Kidney glomerular epithelial cell (primary cell): ENCODE measurements around the gene SRC.

Experiments used
- DNase-seq: peaks from one replicate; lab custom pipeline; 2025; lab: John Stamatoyannopoulos, UW

SRC gene

GRCh38 chr20:37414224-37415035, 68.5 kb downstream of the SRC start:
- DNase-seq = no peak

DNA sequence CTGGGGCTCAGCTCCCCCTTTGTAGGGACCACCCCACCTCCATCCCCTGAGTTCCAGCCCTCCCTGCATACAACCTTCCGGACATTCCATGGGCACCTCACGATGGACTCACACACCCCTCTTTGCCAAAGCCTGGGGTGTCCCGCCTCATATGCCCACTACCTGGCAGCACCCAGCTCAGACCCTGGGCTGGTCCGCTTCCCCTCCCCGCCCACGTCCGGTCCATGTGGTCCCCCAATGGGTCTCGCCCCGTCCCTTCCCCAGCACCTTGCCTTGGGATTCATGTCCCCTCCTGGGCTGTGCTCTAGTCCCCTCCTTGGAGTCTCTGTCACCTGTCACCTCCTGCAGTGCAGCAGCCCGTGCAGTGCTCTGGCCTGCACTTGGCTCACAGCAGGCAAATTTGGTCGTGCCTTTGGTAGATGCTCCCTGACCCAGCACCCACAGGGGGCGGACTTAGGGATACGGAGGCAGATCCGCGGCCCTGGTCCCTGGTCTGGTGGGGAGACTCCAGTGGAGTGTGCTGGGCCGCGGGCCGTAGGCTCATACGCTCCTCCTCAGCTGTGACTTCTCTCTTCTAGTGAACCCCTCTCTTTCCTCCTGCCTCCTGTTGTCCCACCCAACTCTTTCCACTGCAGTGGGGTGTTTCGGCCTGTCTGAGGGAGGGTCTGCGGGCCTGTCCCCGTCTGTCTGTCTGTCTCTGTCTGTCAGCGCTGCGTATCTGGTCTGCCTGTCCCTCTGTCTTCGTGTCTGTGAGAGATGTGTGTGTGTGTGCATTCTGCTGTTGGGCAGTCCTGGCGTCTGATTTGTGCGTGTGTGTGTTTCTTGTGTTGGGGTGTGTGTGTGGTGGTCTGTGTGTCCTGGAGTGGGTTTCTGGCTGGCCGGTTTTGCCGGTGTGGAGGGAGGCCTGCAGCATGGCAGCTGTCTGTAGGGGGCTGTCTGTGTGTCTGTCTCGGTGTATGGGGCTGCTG, 69.5 kb downstream of the SRC start:
- DNase-seq = no peak

- DNase-seq = no peak
Observed at GRCh38 chr20:37416100-37416847, 70.3 kb downstream of the SRC start.

- DNase-seq = no peak
Observed at GRCh38 chr20:37416848-37417616, 71.1 kb downstream of the SRC start.

DNA sequence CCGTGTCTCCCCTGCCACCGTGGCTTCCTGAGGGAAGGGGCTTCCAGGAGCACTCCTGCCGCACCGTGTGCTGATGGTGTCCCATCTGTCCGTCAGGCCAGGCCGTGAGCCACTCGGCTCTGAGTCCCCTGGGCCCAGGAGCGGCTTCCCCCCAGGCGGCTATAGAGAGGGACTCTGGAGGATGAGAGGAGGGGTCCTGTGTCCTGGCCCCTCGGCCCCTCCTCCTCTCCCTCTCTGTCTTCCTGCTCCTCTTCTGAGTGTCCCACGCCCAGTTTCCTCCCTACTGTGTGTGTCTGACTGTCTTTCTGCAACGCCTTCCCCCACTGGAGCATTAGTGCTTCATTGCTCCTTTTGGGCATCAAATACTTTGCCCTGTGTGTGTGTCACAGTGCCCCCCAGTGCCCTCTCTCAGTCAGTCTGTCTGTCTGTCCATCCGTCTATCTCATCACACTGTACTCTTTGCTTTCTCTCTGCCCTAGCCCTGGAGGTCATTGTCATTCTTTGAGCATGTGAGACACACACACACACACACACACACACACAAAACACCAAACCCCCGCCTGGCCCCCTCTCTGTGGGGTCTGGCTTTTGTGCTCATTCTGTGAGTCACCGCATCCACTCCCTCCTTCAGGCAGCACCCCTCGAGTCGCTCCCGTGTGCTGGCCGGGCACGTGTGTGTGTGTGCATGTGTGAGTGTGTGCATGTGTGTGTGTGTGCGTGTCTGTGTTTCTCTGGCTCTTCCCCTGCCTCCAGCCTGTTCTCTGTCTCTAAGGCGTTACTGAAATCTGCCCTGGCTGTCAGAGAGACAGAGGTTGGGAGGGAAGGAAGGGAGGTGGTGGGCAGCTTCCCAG, 71.9 kb downstream of the SRC start:
- no peak for DNase-seq

GRCh38 chr20:37418591-37419109, 72.7 kb downstream of the SRC start:
- DNase-seq = no peak

DNA sequence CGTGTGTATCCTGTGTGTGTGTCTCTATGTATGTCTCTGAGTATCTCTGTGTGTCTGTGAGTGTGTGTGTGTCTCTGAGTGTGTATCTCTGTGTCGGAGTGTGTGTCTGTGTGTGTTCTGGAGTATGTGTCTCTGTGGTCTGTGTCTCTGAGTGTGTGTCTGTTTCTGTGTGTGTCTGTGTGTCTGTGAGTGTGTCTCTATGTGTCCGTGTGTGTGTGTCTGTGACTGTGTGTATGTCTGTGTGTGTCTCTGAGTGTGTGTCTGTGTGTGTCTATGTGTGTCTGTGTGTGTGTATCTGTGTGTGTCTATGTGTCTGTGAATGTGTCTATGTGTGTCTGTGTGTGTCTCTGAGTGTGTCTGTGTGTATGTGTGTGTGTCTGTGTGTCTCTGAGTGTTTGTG, 73.4 kb downstream of the SRC start:
- DNase-seq = no peak

DNA sequence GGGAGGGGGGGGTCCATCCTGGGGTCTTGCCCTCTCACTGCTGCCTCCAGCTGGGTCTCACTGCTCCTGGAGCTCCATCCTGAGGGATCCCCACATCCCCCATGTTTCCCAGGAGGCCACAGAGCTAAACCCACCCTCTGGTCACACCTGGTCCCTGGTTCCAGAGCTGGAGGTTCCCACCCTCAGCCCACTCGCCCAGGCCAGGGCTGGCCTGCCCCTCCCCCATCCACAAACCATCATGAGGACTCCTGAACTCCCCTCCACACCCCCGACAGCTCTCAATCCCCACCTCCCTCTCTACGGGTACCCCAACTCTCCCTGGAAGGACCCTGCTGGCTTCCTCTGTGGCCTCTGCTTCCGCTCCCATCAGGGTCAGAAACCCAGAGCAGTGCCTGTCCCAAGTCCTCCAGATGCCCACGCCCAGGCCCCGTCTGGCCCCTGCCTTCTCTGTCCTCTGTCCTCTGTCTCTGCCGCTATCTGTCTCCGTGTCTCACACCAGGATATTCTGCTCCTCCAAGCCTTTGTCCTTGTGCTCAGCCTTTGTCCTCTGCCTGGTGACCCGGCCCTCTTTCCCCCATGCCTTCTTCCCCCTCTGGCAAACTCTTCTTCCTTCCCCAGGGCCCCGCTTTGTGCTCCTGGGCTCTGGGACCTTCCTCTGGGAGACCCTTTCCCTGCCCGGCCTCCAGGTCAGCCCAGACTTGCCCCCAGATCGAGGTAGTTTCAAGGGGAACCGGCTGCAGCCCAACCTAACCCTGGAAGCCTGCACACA, 74.0 kb downstream of the SRC start:
- no peak for DNase-seq

DNA sequence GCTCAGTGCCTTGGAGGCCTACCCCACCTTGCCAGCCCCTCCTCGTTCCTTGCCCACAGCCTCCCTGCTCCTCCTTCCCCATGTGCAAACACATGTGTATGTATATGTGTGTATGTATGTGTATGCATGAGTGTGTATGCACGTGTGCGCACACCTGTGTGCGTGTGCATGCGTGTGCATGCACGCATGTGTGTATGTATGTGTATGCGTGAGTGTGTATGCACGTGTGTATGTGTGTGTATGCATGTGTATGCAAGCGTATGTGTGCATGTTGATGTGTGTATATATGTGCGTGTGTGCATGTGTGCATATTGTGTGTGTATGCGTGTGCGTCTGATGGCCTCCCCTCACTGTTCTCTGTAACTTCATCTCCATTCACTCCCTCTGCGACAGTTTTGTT, 74.7 kb downstream of the SRC start:
- no peak for DNase-seq

- DNase-seq = no peak
Observed at GRCh38 chr20:37421060-37421905, 75.3 kb downstream of the SRC start.

GRCh38 chr20:37421988-37422387, 76.0 kb downstream of the SRC start:
- DNase-seq = no peak

DNA sequence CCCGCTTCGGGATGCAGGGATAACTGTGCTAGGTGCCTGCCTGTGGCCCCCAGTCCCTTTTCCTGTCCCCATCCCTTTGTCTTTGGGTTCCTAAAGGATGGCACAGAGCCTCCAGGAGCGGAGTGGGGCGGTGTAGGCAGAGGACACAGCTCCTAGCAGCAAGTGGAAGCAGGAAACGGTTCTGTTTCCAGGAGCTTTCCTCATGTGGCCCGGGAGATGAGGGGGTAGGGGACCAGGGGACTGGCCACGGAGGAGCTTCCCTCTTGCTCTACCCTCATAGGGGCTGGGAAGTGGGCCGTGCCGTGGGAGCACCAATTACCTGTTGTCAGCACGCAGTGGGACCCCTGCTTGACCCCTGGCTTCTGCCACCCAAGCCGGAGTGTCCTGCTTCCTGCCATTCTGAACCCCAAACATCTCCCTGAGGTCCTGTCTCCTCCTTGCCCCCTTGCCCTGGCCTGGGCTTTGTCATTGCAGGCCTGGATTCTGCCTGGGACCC, 76.9 kb downstream of the SRC start:
- no peak for DNase-seq

GRCh38 chr20:37423545-37423944, 77.6 kb downstream of the SRC start:
- DNase-seq = no peak

GRCh38 chr20:37424062-37424851, 78.3 kb downstream of the SRC start:
- DNase-seq = no peak

DNA sequence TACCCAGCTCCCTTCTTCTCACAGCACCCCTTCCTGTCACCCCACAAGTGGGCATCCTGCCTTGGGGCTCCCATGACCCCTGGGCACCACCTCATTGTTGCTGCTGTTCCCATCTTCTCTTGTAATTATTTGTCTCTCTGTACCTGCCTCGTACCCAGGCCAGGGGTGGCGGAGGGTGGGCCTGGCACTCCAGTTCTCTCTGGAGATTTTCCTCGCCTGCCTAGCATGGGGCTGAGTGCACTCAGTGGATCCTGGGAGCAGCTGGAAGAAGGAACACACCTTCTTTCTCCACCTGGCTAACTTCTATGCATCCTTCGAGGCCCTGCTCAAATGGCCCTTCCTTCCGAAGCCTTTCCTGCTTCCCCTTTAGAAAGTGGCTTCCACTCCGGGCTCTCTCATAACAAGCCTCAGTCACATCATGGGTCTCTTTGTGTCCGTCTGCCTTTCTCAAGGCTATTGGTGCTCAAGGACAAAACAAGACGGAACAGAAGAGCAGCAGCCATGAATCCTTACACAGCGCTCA, 79.2 kb downstream of the SRC start:
- no peak for DNase-seq

- DNase-seq = no peak
Observed at GRCh38 chr20:37426106-37426505, 80.2 kb downstream of the SRC start.

GRCh38 chr20:37426978-37427377, 81.0 kb downstream of the SRC start:
- DNase-seq = no peak
